ENCODE data around the gene CUL9.

The CUL9 gene

GRCh38 chr6:43173591-43174262 lies 8.3 kb upstream of the CUL9 start:
- TF ChIP-seq CTCF (IDR thresholded peaks at IDR 0.05; ENCODE audit: low read depth, low read length) = no peak
- no peak for DNase-seq (ENCODE audit: low read depth, low spot score)
- in situ Hi-C loops (cut with HindIII; ENCODE audit: low sequenced_read_pairs) = no loop called here
- peak overlapping the region; percentile 91 for H3K4me3 ChIP-seq (ENCODE audit: low read depth, low read length)

GRCh38 chr6:43174263-43175112 lies 7.5 kb upstream of the CUL9 start:
- in situ Hi-C loops (cut with HindIII; ENCODE audit: low sequenced_read_pairs) = no loop called here
- DNase-seq (ENCODE audit: low read depth, low spot score) = peak; percentile 99
- TF ChIP-seq CTCF (IDR thresholded peaks at IDR 0.05; ENCODE audit: low read depth, low read length) = no peak
- H3K4me3 ChIP-seq (ENCODE audit: low read depth, low read length) = peak overlapping the region; percentile 91

- TF ChIP-seq CTCF (IDR thresholded peaks at IDR 0.05; ENCODE audit: low read depth, low read length) = no peak
- H3K4me3 ChIP-seq (ENCODE audit: low read depth, low read length) = no peak overlapping the region
- in situ Hi-C loops (cut with HindIII; ENCODE audit: low sequenced_read_pairs) = no loop called here
- DNase-seq (ENCODE audit: low read depth, low spot score) = no peak
Measured at GRCh38 chr6:43175676-43176422, 6.1 kb upstream of the CUL9 start.

- DNase-seq (ENCODE audit: low read depth, low spot score) = no peak
- H3K4me3 ChIP-seq (ENCODE audit: low read depth, low read length) = no peak overlapping the region
- no peak for TF ChIP-seq CTCF (IDR thresholded peaks at IDR 0.05; ENCODE audit: low read depth, low read length)
- in situ Hi-C loops (cut with HindIII; ENCODE audit: low sequenced_read_pairs) = no loop called here
Measured at GRCh38 chr6:43176423-43176786, 5.6 kb upstream of the CUL9 start.

- no peak for TF ChIP-seq CTCF (IDR thresholded peaks at IDR 0.05; ENCODE audit: low read depth, low read length)
- DNase-seq (ENCODE audit: low read depth, low spot score) = no peak
- H3K4me3 ChIP-seq (ENCODE audit: low read depth, low read length) = no peak overlapping the region
- in situ Hi-C loops (cut with HindIII; ENCODE audit: low sequenced_read_pairs) = no loop called here
Measured at GRCh38 chr6:43178150-43178549, 3.8 kb upstream of the CUL9 start.

GRCh38 chr6:43178951-43179830 lies 2.8 kb upstream of the CUL9 start:
- no peak overlapping the region for H3K4me3 ChIP-seq (ENCODE audit: low read depth, low read length)
- no peak for DNase-seq (ENCODE audit: low read depth, low spot score)
- in situ Hi-C loops (cut with HindIII; ENCODE audit: low sequenced_read_pairs) = no loop called here
- no peak for TF ChIP-seq CTCF (IDR thresholded peaks at IDR 0.05; ENCODE audit: low read depth, low read length)
